ENCODE data around the gene ARHGEF1. TPM values are rescaled to one million over a fixed set of nuclear protein-coding genes. Genes with fewer than 3 reads are reported as not detected.

The ARHGEF1 gene
- total and polyA plus RNA-seq, 12 donors: 20.2 to 143 (median 30.2) TPM

DNA sequence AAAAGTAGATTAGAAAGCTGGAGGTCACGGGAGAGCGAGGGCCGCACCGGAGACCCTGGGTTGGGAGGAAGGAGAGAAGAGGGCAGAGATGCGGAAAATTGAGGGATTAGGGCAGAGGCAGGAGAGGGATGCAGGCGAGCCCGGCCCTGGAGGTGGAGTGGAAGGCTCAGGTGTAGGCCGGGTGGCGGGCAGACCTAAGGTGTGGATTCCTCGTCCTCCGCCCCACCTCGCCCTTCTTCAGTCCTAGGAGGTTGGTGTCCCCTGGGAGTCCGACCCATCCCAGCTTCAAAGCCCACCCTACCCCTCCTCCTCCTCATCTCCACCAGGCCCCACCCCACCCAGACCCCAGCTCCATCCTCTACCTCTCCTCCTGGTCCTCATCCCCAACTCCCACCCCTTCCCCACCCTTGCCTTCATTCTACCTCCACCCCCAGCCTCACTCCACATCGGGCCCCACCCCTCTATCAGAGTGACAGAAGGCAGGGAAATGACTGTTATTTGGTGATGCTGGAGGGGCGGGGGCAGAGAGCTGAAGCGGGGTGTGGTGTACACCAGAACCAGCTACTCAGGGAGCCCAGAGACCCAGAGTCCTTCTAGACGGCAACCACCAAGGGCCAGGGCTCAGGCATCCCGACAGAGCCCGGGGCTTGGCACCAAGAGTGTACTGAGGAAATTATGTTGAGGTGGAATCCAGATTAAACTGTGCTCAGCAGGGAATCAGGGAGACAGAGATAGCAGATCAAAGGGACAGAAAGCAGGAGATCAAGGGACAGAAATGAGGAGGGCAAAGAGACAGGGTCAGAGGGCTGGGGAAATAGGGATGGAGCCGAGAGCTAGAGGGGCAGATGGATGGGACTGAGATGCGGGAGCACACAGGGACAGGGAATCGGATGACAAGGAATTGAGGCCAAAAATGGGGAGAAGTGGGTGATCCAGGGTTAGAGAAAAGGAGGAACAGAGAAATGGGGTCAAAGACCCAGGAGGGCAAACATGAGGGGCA is 38.9 kb downstream of the ARHGEF1 start:
- WGBS, 2 donors: 7 to 10% methylated on average over 20 to 22 of the region's 22 CpGs
- DNase-seq (no peak), ATAC-seq (no peak)
- no peak overlapping the region for H3K4me3 ChIP-seq
- no peaks in the 10 kb centered on the region for H3K4me1 ChIP-seq
- peaks cover 26 to 96% (median 91%) of the 10 kb centered on the region in 7 donors for H3K27me3 ChIP-seq
- H3K36me3 ChIP-seq: no peaks in the 10 kb centered on the region
- no peak for TF ChIP-seq CTCF (IDR thresholded peaks at IDR 0.05)
- intact Hi-C loops (cut with DNase I): no loop called here
- no peak overlapping the region for H3K27ac ChIP-seq
- H3K9me3 ChIP-seq: no peaks in the 10 kb centered on the region

DNA sequence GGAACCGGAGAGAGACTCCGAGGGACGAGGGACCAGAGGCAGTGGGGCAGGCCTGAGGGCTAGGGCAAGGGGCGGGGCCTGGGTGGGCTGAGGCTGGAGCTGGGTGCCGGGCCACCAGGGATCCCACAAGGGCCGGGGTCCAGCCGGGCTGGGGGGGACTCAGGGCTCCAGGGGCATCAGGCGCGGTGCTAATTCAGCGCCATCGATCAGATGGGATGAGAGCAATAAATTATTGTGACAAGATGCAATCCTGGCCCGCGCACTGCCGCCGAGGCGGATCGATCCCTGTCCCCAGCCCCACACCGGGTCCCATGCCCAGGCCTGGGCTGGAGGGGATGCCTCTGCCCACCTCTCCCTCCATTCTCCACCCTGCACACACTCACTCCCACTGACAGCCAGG is 39.6 kb downstream of the ARHGEF1 start:
- 7 to 14% methylated on average over 18 of the region's 18 CpGs for WGBS, 2 donors
- Histone ChIP-seq H3K27me3 (peaks cover 31 to 96% (median 91%) of the 10 kb centered on the region in 7 donors), H3K4me1 (peaks cover 0 to 1% (median 0%) of the 10 kb centered on the region in 9 donors)

GRCh38 chr19:41923045-41923788 is 40.2 kb downstream of the ARHGEF1 start:
- no peak for DNase-seq
- peaks cover 38 to 96% (median 91%) of the 10 kb centered on the region in 7 donors for H3K27me3 ChIP-seq
- H3K4me3 ChIP-seq: no peak overlapping the region
- H3K9me3 ChIP-seq: no peaks in the 10 kb centered on the region
- peaks cover 0 to 8% (median 6%) of the 10 kb centered on the region in 9 donors for H3K4me1 ChIP-seq
- no peak for TF ChIP-seq CTCF (IDR thresholded peaks at IDR 0.05)
- WGBS, 2 donors: 24 to 29% methylated on average over 6 of the region's 6 CpGs
- intact Hi-C loops (cut with DNase I): no loop called here
- no peak overlapping the region for H3K27ac ChIP-seq
- H3K36me3 ChIP-seq: no peaks in the 10 kb centered on the region
- ATAC-seq: no peak

More for the DNA sequence above, 39.6 kb downstream of the ARHGEF1 start:
- no peak for TF ChIP-seq CTCF (IDR thresholded peaks at IDR 0.05)
- DNase-seq (no peak), ATAC-seq (no peak)
- Histone ChIP-seq H3K27ac (no peak overlapping the region), H3K4me3 (no peak overlapping the region), H3K9me3 (no peaks in the 10 kb centered on the region), H3K36me3 (no peaks in the 10 kb centered on the region)
- intact Hi-C loops (cut with DNase I): no loop called here
